Loucy (cell line): ENCODE measurements around the gene PEX19.

ENCODE experiments used
- H2AFZ ChIP-seq: fragments of 200-600 bp; sonication (generic); 2 replicates; pipeline ENCODE4 v1.6.0; 2016; ENCODE audit warnings: antibody characterized with exemption, mild to moderate bottlenecking, low read length, moderate library complexity
- H3F3A ChIP-seq: fragments of 200-600 bp; 2 replicates; pipeline ENCODE4 v1.6.0; 2016; ENCODE audit warnings: antibody characterized with exemption, low read depth, mild to moderate bottlenecking
- H3K27me3 ChIP-seq: fragments of 200-600 bp; sonication (generic); 2 replicates; pipeline ENCODE4 v1.6.1; 2014; ENCODE audit warnings: low read length, mild to moderate bottlenecking; ENCODE audit not compliant: insufficient read depth, poor library complexity, severe bottlenecking
- H3K36me3 ChIP-seq: fragments of 200-600 bp; sonication (generic); 2 replicates; pipeline ENCODE4 v1.6.1; 2016; ENCODE audit warnings: low read length; ENCODE audit not compliant: insufficient read depth
- H3K4me1 ChIP-seq: fragments of 200-600 bp; sonication (generic); 2 replicates; pipeline ENCODE4 v1.5.1; 2014; ENCODE audit warnings: low read length, mild to moderate bottlenecking; ENCODE audit not compliant: insufficient read depth, poor library complexity, severe bottlenecking
- H3K4me2 ChIP-seq: fragments of 200-600 bp; sonication (generic); 2 replicates; pipeline ENCODE4 v1.6.0; 2014; ENCODE audit warnings: antibody characterized with exemption, low read length, low read depth, mild to moderate bottlenecking; ENCODE audit not compliant: poor library complexity, severe bottlenecking
- H3K4me3 ChIP-seq: fragments of 200-600 bp; sonication (generic); 2 replicates; pipeline ENCODE4 v1.5.1; 2014; ENCODE audit warnings: low read length, mild to moderate bottlenecking, mixed read lengths; ENCODE audit not compliant: poor library complexity, severe bottlenecking
- H3K79me2 ChIP-seq: fragments of 200-600 bp; sonication (generic); 2 replicates; pipeline ENCODE4 v1.6.1; 2014; ENCODE audit warnings: low read length; ENCODE audit not compliant: insufficient read depth
- H3K9ac ChIP-seq: fragments of 200-600 bp; sonication (generic); 2 replicates; pipeline ENCODE4 v1.6.0; 2014; ENCODE audit warnings: mild to moderate bottlenecking, low read depth, low read length, moderate library complexity; ENCODE audit not compliant: poor library complexity, severe bottlenecking
- H3K9me2 ChIP-seq: fragments of 200-600 bp; sonication (generic); replicated peaks from 2 replicates; pipeline ENCODE4 v1.6.1; 2016; ENCODE audit warnings: low read depth, low read length, mixed read lengths
- H3K9me3 ChIP-seq: fragments of 200-600 bp; sonication (generic); 2 replicates; pipeline ENCODE4 v1.6.1; 2014; ENCODE audit warnings: mild to moderate bottlenecking, antibody characterized with exemption, low read length, low read depth; ENCODE audit not compliant: insufficient read depth
- H4K20me1 ChIP-seq: fragments of 200-600 bp; sonication (generic); 2 replicates; pipeline ENCODE4 v1.6.0; 2014; ENCODE audit warnings: antibody characterized with exemption, low read length, mild to moderate bottlenecking; ENCODE audit not compliant: insufficient read depth, poor library complexity, severe bottlenecking
- EZH2phosphoT487 ChIP-seq: fragments of 200-600 bp; IDR thresholded peaks from 2 replicates; pipeline ENCODE4 v1.6.1; 2018; ENCODE audit warnings: antibody characterized with exemption, mild to moderate bottlenecking, moderate library complexity, borderline replicate concordance
- TF ChIP-seq, protein P1 (sequence below): fragments of 200-600 bp; sonication (generic); conservative IDR thresholded peaks from 2 replicates; pipeline ENCODE4 v1.5.1; 2014; ENCODE audit warnings: mild to moderate bottlenecking, antibody characterized with exemption, low read length

PEX19 gene

DNA sequence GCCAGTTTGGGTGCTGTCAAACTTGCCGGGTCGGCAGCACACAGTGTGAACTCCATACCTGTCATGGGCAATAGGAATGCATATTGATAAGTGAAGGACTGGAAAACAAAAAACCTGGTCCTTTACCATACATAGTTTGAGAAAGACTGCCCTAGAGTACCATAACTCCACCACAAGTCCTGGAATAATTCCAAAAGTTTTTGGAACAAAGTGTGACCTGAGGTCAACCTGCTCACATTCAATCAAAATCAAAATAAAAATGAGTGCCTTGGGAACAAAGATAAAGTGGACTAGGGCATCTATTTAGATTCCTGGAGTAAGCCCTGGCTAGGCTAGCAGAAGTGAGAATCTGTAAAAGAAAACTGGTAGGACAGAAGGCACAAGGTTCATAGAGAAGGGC is 7.6 kb downstream of the PEX19 start:
- Histone ChIP-seq H3K36me3 (peaks cover 31% of the 10 kb centered on the region; the same call in 1 of the 2 replicates), H3F3A (no peaks in the 10 kb centered on the region), H3K4me3 (no peak overlapping the region), H3K9me3 (no peaks in the 10 kb centered on the region), H3K79me2 (no peaks in the 10 kb centered on the region), H4K20me1 (no peaks in the 10 kb centered on the region), H3K9me2 (no peaks in the 10 kb centered on the region), H3K4me1 (no peaks in the 10 kb centered on the region), H3K9ac (no peak overlapping the region), H3K4me2 (no peak overlapping the region), H3K27me3 (no peaks in the 10 kb centered on the region), H2AFZ (no peak overlapping the region)
- TF ChIP-seq, protein P1, sequence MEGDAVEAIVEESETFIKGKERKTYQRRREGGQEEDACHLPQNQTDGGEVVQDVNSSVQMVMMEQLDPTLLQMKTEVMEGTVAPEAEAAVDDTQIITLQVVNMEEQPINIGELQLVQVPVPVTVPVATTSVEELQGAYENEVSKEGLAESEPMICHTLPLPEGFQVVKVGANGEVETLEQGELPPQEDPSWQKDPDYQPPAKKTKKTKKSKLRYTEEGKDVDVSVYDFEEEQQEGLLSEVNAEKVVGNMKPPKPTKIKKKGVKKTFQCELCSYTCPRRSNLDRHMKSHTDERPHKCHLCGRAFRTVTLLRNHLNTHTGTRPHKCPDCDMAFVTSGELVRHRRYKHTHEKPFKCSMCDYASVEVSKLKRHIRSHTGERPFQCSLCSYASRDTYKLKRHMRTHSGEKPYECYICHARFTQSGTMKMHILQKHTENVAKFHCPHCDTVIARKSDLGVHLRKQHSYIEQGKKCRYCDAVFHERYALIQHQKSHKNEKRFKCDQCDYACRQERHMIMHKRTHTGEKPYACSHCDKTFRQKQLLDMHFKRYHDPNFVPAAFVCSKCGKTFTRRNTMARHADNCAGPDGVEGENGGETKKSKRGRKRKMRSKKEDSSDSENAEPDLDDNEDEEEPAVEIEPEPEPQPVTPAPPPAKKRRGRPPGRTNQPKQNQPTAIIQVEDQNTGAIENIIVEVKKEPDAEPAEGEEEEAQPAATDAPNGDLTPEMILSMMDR = no peak
- TF ChIP-seq EZH2phosphoT487 = no peak

DNA sequence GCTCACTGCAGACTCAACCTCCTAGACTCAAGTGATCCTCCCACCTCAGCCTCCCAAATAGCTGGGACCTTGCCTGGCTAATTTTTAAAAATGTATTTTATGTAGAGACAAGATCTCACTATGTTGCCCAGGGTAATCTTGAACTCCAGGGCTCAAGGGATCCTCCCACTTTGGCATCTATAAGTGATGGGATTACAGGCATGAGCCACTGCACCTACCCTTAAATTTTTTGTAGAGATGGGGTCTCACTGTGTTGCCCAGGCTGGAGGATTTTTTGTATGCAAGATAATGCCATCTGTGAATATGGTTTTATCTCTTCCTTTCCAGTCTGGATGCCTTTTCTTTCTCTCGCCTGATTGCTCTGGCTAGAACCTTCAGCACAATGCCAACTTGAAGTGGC is 13.9 kb downstream of the PEX19 start:
- H4K20me1 ChIP-seq = no peaks in the 10 kb centered on the region
- no peaks in the 10 kb centered on the region for H3K9me2 ChIP-seq
- no peak overlapping the region for H3K9ac ChIP-seq
- H3K79me2 ChIP-seq = no peaks in the 10 kb centered on the region
- H3K4me2 ChIP-seq = no peak overlapping the region
- TF ChIP-seq EZH2phosphoT487 = no peak
- TF ChIP-seq, protein P1 = no peak
- no peaks in the 10 kb centered on the region for H3F3A ChIP-seq
- H3K4me3 ChIP-seq = no peak overlapping the region
- H3K4me1 ChIP-seq = no peaks in the 10 kb centered on the region
- no peaks in the 10 kb centered on the region for H3K36me3 ChIP-seq
- no peak overlapping the region for H2AFZ ChIP-seq
- no peaks in the 10 kb centered on the region for H3K27me3 ChIP-seq
- no peaks in the 10 kb centered on the region for H3K9me3 ChIP-seq

DNA sequence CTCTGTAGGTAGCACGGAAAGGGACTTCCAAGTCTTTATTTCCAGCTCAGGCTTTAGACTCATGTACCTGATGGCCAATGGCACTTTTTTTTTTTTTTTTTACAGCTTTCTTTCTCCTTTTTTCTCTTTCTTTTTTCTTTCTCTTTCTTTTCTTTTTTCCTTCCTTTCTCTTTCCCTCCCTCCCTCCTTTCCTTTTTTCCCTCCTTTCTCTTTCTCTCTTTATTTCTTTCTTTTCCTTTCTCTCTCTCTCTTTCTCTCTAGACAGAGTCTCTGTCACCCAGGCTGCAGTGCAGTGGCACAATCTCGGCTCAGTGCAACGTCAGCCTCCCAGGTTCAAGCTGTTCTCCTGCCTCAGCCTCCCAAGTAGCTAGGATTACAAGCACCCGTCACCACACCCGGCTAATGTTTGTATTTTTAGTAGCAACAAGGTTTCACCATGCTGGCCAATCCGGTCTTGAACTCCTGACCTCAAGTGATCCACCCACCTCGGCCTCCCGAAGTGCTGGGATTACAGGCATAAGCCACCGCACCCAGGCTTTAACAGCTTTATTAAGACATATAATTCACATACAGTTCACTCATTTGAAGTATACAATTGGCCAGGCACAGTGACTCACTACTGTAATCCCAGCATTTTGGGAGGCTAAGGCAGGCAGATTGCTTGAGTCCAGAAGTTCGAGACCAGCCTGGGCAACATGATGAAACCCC is 17.5 kb downstream of the PEX19 start:
- Histone ChIP-seq H3K9me2 (no peaks in the 10 kb centered on the region), H3K9ac (no peak overlapping the region), H4K20me1 (no peaks in the 10 kb centered on the region), H3K79me2 (no peaks in the 10 kb centered on the region), H2AFZ (no peak overlapping the region), H3K9me3 (no peaks in the 10 kb centered on the region), H3K27me3 (no peaks in the 10 kb centered on the region), H3F3A (no peaks in the 10 kb centered on the region), H3K4me1 (peaks cover 6% of the 10 kb centered on the region), H3K36me3 (no peaks in the 10 kb centered on the region), H3K4me3 (no peak overlapping the region), H3K4me2 (no peak overlapping the region)
- TF ChIP-seq, protein P1 = no peak
- no peak for TF ChIP-seq EZH2phosphoT487
